ENCODE measurements around the gene TMEM44.
A peak's percentile ranks its signal among the peaks of the same experiment; 100 is the strongest.
"Not testable (repeated sequence)": the region's sequence is repeated elsewhere in the genome, so short reads cannot be mapped to it uniquely, and the experiment has no call there.

TMEM44 gene

DNA sequence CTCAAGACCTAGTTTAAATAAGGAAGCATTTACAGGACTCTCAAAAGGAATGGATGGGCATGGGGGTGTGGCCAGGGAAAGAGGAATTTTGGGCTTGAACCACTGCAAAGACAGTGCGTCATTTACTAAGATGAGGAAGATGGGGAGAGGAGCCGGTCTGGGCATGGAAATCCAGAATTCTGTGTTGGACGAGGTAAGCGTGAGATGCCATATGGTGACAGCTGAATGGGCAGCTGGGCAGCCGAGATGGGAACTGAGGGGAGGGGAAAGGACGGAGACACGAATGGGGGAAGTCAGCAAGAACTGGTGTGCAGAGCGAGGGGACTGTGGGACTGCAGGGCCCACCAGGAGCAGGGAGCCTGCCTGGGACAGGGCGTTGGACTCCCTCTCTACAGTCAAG lies 24.2 kb downstream of the TMEM44 start:
- DNase-seq: no peak

DNA sequence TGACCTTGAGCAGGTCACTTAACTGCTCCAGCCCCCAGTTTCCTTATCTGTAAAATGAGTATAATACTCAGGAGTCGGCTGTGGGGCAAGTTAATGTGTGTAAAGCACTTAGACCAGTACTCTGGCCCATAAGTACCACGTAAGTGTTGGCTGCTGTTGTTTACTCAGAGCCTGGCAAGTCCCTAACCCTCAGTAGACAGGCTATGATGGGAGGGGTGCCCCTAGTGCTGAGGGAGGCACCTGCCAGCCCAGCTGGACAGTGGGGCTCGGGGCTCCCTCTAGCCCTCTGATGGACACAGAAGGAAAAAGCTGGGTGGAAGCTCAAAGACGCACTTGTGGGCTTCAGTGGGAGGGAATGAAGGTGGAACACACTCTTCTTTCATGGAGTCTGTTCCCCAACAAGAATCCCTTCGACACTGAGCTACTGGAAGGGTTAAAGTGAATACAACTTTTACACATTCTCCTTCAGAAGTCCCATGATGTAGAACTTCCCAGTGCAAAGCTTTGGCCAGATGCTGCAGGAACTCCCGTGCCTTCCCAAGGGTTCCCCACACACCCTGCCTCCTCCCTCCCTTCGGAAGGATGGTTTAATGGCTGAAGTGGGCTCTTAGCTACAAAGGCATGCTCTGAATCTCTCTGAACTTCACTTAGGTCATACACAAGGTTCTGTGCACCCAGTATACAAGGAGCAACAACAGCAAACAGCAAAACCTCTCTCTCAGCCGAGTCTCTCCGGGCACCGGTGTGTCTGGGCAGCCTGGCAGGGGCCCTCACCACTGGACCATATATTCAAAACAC lies 25.4 kb downstream of the TMEM44 start:
- DNase-seq: no peak

DNA sequence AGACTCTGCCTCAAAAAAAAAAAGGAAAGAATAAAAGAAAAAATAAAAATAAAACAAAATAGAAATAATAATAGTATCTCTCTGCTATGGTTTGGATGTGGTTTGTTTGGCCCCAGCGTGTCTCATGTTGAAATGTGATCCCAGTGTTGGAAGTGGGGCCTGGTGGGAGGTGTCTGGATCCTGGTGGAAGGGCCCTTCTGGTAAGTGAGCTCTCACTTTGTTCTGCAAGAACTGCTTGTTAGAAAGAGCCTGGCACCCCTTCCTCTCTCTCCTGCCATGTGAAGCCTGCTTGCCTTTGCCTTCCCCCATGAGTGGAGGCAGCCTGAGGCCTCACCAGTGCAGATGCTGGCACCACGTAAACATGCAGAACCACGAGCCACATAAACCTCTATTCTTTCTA lies 26.3 kb downstream of the TMEM44 start:
- DNase-seq: no peak

DNA sequence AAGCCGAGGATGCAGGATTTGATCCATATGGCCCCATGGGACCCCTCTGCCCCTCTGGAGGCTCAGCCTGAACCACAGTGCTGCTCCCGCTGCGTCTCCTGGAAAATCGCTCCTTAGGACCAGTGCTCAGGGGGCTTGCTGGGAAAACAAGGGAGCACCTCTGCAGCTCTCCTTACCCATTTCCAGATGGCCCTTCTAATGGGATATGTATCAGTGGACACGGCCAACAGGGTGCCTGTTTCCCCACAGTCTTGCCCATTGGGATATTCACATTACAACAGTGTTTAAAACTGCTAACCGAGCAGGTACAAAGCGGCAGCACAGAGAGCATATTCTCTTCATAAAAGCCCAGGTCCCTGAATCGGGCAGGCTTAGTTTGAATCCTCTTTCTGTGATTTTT lies 27.1 kb downstream of the TMEM44 start:
- no peak for DNase-seq

DNA sequence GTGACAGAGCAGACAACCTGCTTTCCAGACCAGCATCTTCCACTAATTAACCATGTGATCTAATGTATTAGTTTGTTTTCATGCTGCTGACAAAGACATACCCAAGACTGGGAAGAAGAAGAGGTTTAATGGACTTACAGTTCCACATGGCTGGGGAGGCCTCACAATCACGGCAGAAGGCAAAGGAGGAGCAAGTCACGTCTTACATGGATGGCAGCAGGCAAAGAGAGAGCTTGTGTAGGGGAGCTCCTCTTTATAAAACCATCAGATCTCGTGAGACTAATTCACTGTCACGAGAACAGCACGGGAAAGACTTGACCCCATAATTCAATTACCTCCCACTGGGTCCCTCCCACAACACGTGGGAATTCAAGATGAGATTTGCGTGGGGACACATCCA lies 27.9 kb downstream of the TMEM44 start:
- DNase-seq: not testable (repeated sequence)

DNA sequence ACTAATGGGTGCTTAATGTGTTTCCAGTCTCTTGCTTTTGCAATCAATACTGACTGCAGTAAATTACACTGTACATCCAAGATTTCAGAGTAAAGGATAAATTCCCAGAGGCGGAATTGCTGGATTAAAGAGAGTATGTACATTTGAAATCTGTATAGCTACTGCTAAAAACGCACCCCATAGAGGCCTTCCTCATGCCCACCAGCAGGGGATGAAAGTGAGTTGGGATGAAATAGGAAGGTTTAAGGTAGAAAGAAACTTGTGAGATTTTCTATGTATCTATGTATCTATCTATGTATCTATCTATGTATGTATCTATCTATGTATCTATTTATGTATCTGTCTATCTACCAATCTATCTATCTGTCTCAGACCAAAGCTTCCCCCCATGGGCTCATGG lies 28.4 kb downstream of the TMEM44 start:
- no peak for DNase-seq

DNA sequence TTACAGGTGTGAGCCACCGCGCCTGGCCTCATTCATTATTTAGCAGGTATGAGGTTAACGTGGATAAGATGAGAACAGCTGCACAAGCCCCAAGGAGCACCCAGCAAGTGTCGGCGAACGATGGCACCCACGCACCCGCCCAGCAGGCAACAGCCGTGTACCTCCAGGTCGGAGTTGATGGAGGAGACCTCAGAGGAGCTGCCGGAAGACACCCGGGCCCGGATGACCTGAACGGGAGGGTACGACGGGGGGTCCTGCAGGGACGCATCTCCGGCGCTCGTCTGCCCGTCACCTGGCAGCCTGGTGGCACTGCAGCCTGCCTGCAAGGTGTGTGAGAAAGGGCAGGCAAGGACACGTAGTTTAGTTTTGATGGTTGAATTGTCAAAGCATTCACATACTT lies 29.1 kb downstream of the TMEM44 start:
- DNase-seq: no peak

DNA sequence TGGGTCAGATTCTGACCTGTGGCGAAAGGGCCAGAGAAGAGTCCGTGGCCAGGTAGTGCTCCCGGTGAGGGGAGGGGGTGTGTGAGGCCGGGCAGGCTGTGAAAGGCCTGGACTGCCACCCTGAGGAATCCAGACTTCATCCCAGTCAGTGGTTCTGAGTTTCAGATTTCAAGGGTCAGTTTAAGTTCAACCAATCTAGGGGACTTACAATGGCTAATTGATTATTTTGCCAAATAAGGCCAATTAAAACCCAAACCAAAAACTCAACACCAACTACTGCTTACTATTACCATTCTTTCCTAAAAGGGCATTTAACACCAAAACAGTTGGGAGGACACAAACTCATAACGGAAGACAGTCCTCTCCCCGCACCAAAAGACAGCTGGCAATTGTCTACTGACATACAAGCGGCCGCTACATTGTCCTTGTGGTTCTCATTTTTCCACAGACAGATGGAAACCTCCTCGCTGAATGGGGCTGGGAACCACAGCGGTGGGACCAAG lies 30.5 kb downstream of the TMEM44 start:
- no peak for DNase-seq

DNA sequence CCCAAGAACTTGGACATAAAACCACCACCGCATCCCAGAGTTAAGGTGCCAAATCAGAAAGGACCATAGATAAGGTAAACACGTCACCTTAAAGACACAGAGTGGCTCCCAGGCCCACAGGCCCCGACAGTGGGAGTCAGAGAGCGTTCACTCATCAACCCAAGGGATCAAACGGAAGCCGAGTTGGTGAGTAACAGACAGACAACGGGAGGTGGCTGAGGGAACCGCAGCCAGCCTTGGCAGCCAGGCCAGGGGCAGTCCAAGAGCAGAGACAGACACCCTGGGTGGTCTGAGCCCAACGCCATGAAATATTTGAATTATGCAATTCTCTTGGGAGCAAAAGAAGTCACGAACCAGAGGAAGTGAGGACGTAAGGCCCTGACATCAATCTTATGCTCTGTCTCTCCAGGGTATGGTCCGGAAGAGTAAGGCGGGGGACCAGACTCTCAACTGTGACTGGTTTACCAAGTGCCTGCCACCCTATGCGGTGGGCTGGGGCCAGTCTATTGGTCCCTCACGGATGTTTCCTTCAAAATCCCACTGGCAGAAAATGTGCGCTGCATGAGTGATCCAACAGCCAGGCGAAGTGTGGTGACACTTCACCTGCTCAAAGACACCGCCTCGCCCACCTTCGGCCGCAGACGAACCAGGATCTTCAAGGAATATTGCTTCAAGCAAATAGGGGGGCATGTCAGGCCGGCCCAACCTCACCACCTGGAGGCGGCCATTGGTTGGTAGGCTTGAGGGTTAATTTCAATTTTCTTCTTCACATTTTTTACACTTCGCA lies 34.3 kb downstream of the TMEM44 start:
- DNase-seq: no peak

DNA sequence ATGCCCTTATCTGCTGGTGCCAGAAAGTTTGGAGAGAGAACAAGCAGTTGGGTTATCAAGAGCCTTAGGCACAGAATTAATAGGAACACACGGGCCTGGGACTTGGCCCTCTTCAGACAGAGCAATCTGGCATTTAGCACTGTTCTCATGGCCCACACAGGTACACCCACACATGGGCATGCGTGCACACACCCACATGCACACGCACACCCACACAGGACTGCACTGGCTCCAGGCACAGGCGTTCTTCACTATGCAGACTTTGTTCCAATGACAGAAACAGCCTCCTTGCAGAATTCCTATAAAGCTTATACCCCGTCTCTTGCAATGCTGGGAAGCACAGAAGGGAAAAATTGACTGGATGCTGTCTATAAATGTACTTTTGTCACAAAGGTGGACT lies 36.3 kb downstream of the TMEM44 start:
- no peak for DNase-seq

DNA sequence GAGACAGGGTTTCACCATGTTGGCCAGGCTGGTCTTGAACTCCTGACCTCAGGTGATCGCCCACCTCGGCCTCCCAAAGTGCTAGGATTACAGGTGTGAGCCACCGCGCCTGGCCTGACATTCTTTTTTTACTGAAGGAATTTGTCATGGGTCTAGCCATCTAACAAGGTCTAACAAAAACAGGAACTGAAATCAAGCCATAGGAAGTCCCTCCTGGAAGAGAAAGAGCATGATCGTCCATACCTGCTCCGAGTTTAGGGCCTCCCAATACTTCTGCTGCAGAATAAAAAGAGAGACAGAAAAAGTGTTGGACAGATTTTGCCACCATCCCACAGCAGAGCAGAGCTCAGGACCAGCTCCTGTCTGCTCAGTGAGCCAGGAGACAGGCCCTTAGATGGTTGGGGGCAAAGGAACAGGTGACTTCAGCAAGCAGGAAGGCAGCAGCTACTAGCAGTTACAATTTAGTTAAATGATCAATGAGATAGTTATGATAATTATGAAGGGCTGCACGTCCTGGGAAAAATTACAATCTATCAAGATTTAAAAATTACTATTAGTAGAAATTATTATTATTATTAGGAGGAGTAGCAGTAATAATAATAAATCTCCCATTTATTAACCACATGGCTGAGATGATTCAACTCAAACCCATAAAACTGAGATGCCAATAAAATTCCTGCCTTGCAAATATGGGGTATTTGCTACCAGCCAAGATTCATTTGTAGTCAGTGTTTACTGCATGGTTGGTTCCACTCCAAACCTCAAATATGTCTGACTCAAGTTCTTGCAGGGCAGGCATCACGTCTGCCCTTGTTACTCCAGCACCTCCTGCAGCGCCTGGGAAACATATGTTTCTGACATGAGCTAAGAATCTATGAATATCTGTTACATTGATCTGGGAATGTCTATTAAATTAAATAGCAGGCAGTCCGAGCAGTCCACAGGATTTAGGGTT lies 40.1 kb downstream of the TMEM44 start:
- no peak for DNase-seq

DNA sequence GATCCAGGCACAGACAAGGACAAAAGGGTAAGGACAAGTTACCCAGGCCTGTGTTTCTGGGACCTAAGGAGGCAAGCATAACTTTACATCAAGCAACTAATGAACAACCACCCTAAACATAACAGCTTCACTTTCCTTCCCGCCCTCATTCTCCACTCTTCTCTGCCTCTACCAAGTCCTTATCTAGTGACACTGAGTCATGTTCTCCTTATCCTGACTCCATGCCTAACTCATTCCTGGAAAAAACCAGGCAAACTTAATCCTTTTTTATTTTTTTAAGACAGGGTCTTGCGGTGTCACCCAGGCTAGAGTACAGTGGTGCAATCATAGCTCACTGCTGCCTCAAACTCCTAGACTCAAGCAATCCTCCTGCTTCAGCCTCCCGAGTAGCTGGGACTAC lies 44.5 kb downstream of the TMEM44 start:
- no peak for DNase-seq

DNA sequence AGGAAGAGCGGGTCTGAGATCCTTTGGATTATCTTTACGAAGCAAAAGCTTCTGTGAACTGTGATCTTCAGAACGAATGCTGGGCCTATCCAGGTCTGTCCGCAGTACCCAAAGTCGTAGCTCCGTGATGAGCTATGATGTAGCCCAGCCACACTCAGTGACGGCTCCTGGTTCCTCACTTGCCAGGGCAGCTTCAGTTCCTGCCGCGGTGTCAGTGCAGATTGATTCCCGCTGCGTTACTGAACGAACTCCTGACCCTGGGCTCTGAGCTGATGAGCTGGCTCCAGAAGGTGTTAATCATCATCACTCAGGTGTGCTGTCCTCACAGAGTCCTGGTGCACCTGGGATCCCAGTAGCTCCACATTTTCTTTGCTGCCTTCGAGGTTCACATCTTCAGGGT lies 45.0 kb downstream of the TMEM44 start:
- DNase-seq: no peak

DNA sequence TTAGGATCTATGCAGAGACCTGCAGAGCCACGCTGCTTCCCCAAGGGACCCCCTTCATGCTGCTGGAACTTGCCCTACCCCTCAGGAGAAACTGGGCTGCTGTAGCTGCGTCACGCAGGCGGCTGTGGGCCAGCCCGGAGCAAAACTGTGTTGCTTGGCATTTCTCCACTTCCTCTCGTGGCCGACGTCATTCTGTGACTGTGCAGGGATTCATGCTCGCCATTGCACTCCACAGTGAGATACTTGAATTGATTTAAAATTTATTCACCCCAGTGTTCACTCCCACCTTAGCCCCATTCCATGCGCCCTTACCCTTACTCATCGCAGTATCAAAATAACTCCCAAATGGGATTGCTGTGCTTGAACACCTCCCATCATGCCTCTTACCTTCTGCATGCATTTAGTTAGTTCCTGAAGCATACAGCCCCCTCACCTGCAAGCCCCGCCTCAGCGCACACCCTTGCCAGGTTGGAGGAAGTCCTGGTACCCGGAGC lies 45.7 kb downstream of the TMEM44 start:
- DNase-seq: peak; percentile 40

DNA sequence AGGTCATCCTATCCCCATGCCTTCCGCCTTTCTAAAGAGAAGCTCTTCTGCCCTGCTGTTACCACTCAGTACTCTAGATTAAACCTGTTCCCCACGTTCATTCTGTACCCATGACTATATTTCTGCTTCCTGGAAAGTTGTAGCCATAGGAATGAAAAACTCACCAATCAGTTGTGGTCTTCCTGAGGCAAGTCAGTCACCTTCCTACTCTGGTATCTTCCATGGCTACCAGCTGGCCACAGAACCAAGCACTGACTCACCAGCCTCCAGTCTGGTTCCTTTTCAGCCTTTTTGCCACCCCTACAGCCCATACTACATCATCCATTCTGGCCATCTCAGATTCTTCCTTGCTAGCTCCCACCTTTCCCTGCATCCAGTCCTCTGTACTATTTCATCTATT lies 46.4 kb downstream of the TMEM44 start:
- DNase-seq: peak; percentile 29

DNA sequence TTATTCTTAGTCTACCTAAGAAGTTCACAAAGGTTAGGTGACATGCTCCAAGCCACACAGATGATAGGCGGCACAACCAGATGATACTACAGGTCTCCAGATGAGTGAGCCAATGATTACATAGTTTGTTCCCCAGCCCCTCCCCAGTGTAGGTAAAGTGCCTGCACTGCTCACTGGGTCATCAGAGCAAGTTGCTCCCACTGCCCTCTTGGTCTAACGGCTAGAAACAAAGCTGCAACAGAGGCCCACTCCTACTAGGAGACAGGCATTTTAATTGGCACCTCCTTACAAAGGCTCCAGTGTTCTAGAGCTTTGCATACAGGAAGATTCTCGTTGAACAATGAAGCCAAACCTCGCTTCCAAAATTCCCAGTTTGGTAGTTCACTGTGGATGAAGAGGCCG lies 47.3 kb downstream of the TMEM44 start:
- no peak for DNase-seq

DNA sequence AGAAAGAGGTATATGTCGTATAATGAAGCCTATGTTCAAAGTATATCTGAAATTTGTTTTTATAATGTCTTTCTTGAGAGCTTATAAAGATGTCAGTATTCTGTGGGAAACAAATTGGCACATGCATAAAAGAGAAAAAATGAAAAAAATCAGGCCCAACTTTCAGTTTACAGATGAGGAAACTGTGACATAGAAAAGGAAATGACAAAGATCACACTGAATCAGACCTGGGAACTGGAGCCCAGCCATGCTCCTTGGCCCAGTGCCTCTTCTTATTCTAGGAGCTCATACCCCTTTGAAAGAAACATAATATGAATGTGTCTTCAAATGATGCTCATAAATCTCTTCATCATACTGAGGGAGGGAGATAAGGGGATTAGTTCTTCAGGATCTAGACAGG lies 48.4 kb downstream of the TMEM44 start:
- no peak for DNase-seq

DNA sequence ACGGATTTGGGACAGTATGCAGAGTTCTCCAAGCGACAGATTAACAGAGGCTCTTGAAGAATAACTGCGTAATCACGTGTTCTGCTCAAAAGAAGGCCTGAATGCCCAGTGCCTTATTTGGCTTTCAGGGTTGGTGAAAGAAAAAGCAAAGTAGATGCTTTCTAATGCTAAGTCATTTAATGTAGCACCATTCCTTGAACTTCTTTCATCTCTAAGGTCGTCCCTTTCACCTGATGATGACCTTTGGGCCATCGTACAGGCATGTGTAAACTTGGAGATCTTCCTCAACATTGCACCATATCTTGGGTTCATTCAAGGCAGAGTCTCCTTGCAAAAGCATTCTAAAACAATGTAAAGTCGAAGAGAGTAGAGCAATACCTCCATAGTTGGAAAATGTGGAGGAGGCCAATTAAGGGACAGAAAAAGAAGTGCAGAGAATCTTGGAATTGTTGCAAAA lies 48.9 kb downstream of the TMEM44 start:
- DNase-seq: no peak

DNA sequence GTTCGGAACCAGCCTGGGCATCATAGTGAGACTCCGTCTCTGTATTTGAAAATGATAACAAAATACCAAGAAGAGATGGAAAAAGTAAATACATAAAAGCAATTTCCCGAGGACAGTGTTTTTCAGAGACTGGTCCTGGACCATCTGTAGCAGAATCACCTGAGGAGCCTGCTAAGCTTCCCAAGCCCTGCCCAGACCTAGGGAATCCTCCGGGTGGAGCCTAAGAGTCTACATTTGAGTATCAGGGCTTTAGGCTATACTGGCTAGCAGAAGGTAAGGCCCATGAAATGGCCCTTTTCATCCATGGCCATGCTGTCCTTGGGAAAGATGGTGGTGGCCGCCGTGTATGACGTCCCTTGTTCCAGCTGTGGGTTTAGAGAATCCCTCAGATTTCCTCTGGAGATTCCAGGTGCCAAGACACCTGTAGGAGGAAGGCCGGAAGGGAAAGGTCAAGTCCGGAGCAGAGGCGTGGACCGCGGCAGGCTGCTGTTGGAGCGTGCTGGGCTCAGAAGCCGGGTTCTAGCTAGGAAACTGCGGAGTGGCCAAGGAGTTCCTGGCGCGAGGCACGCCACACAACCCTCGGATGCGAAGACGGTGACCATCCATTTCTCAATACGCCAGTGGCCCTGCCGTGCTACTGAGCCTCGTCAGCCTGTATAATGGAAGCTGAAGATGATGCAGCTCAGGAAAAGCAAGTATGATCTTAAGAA lies 50.9 kb downstream of the TMEM44 start:
- no peak for DNase-seq

DNA sequence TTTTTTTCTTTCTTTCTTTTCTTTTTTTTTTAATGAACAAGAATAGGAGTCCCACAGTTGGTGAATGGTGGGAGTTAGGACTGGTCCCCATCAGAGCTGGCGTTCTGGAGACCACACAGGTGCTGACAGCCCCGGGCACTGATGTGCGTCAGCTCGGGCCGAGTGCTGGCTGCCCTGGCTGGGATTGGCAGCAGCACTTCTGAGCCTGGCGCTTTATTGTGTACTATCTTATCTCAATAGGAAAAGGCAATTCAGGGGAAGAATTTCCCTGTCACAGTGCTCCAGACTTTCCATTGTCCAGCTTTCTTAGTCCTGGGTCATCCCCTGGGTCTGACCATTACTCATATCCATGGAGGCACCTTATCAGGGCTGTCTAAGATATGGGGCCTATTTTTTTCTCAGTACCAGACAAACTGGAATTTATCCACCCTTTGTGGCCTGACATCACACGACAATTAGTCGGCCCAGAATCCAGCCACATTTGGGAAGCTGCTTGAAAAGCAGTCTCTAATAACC lies 54.1 kb downstream of the TMEM44 start:
- no peak for DNase-seq

DNA sequence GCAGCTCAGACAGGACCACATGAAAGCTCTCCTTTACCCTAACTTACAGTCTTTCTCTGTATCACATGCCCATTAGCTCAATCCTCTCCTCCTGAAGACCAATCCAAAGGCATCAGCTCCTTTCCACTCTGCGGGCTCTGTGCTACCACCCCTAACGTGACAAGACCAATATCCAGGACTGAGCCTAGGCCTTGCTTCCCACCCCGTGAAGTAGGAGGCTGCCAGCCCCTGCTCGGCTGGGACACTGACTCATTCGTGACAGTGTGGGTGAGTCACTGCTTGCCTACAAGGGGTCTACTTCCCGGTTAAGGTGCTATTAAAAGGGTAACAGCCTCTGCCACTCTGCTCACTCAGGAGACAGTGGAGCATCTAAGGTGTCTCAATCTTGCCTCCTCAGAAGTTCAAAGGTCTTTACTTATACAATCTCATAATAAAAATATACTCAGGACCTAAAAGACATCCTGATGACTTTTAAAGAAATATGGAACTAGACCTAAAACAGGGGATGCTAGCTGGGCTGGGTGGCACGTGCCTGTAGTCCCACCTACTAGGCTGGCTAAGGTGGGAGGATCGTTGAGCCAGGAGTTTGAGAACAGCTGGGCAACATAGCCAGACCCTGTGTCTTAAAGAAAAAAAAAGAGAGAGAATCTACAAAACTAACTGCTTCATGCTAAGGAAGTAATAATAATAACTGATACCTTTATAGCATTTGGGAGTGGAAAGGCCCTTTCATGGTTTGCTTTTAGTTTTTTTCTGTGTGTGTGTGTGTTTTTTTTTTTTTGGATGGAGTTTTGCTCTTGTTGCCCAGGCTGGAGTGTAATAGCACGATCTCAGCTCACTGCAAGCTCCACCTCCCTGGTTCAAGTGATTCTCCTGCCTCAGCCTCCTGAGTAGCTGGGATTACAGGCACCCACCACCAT lies 55.0 kb downstream of the TMEM44 start:
- DNase-seq: peak; percentile 35

All from CD4-positive, alpha-beta T cell treated with Interferon gamma for 1 hour (primary cell).